ENCODE data around the gene MACROH2A2.
"Not testable (repeated sequence)": the region's sequence is repeated elsewhere in the genome, so short reads cannot be mapped to it uniquely, and the experiment has no call there.

The MACROH2A2 gene

GRCh38 chr10:70098271-70098670 is 45.6 kb downstream of the MACROH2A2 start:
- TF ChIP-seq CTCF (conservative IDR thresholded peaks at IDR 0.05; ENCODE audit: low read length), result no peak
- no peak overlapping the region for H3K4me3 ChIP-seq (ENCODE audit: low read length)
- no peak for DNase-seq (ENCODE audit: low read depth)

- not testable (repeated sequence) for DNase-seq (ENCODE audit: low read depth); H3K4me3 ChIP-seq (ENCODE audit: low read length)
Observed at GRCh38 chr10:70101068-70101562, 48.5 kb downstream of the MACROH2A2 start.

- no peak overlapping the region for H3K4me3 ChIP-seq (ENCODE audit: low read length)
- no peak for TF ChIP-seq CTCF (conservative IDR thresholded peaks at IDR 0.05; ENCODE audit: low read length)
- no peak for DNase-seq (ENCODE audit: low read depth)
Observed at GRCh38 chr10:70101668-70102067, 49.0 kb downstream of the MACROH2A2 start.

- no peak overlapping the region for H3K4me3 ChIP-seq (ENCODE audit: low read length)
- no peak for DNase-seq (ENCODE audit: low read depth)
- TF ChIP-seq CTCF (conservative IDR thresholded peaks at IDR 0.05; ENCODE audit: low read length), result peak; percentile 30
Observed at GRCh38 chr10:70106958-70107791, 54.5 kb downstream of the MACROH2A2 start.

GRCh38 chr10:70109064-70109729 is 56.6 kb downstream of the MACROH2A2 start:
- no peak for DNase-seq (ENCODE audit: low read depth)
- TF ChIP-seq CTCF (conservative IDR thresholded peaks at IDR 0.05; ENCODE audit: low read length), result no peak

GRCh38 chr10:70111496-70111895 is 58.9 kb downstream of the MACROH2A2 start:
- H3K4me3 ChIP-seq (ENCODE audit: low read length), result no peak overlapping the region
- TF ChIP-seq CTCF (conservative IDR thresholded peaks at IDR 0.05; ENCODE audit: low read length), result no peak
- no peak for DNase-seq (ENCODE audit: low read depth)

More at GRCh38 chr10:70109064-70109729, 56.6 kb downstream of the MACROH2A2 start:
- no peak overlapping the region for H3K4me3 ChIP-seq (ENCODE audit: low read length)

- TF ChIP-seq CTCF (conservative IDR thresholded peaks at IDR 0.05; ENCODE audit: low read length), result no peak
- H3K4me3 ChIP-seq (ENCODE audit: low read length), result no peak overlapping the region
- DNase-seq (ENCODE audit: low read depth), result no peak
Observed at GRCh38 chr10:70112071-70112470, 59.4 kb downstream of the MACROH2A2 start.
